ENCODE measurements around the gene HBB.

The HBB gene

DNA sequence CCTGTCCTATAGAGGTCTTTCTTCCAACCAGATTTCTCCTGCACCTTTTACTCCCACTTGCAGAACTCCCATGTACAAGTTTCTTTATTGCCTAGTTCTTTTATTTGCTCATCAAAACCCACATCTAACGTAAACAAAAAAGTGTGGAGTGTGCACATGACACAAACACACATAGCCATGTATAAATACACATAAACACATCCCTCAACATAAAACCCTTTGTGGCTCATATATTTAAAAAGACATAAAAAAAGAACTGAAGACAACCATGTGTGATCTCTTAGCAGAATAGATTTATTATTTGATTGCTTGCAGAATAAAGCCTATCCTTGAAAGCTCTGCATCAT is 26.0 kb upstream of the HBB start:
- H3K4me3 ChIP-seq (replicated peaks; ENCODE audit: insufficient read depth, low read length), result no peak overlapping the region
- H3K27me3 ChIP-seq (ENCODE audit: insufficient read depth, poor library complexity, severe bottlenecking), result no peaks in the 10 kb centered on the region
- no peak for TF ChIP-seq GABPA (IDR thresholded peaks at IDR 0.05; ENCODE audit: low read depth)
- TF ChIP-seq POLR2AphosphoS5 (IDR thresholded peaks at IDR 0.05; ENCODE audit: low read depth), result no peak
- TF ChIP-seq SPI1 (IDR thresholded peaks at IDR 0.05; ENCODE audit: borderline replicate concordance, low read depth), result no peak
- TF ChIP-seq REST (IDR thresholded peaks at IDR 0.05; ENCODE audit: insufficient replicate concordance, low read depth), result no peak
- TF ChIP-seq, protein P1, sequence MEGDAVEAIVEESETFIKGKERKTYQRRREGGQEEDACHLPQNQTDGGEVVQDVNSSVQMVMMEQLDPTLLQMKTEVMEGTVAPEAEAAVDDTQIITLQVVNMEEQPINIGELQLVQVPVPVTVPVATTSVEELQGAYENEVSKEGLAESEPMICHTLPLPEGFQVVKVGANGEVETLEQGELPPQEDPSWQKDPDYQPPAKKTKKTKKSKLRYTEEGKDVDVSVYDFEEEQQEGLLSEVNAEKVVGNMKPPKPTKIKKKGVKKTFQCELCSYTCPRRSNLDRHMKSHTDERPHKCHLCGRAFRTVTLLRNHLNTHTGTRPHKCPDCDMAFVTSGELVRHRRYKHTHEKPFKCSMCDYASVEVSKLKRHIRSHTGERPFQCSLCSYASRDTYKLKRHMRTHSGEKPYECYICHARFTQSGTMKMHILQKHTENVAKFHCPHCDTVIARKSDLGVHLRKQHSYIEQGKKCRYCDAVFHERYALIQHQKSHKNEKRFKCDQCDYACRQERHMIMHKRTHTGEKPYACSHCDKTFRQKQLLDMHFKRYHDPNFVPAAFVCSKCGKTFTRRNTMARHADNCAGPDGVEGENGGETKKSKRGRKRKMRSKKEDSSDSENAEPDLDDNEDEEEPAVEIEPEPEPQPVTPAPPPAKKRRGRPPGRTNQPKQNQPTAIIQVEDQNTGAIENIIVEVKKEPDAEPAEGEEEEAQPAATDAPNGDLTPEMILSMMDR (IDR thresholded peaks at IDR 0.05; ENCODE audit: insufficient read depth, low read length), result no peak
- H3K27ac ChIP-seq (replicated peaks), result no peak overlapping the region
- DNase-seq (ENCODE audit: low read depth in 1 of 2, low spot score in 1 of 2), result no peak

DNA sequence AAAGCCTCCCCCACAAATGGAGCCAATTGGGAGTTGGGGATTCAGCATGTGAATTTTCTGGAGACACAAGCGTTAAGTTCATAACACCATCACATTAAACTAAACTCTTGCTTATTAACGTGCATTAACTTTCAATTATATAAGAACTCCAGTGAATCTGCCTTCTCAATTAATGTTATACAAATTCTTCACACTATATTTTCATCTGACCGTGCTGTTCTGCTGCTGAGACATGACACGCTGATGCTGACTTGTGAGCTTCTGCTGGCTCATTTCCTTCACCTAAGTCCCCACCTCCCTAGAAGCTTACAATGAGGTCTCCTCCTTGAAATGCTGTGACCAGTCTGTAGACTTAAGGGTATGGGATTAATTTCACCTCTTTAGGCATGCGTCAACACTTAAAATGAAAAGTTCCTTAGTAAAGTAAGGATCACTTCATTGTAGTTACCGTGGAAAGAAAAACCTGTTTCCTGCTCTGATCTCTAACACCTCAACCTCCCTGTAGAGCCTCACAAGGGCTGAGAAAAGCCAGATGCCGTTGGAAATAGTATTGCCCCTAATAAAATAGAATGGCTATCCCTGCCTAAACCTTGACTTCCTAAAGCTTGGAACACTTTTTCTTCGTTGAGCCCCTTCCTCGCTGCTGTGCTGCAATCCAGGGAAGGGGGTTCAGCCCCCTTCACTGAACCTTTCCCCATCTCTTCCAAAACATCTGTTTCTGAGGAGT is 25.5 kb upstream of the HBB start:
- no peaks in the 10 kb centered on the region for H3K27me3 ChIP-seq (ENCODE audit: insufficient read depth, poor library complexity, severe bottlenecking)
- H3K4me3 ChIP-seq (replicated peaks; ENCODE audit: insufficient read depth, low read length), result no peak overlapping the region
- TF ChIP-seq, protein P1 (IDR thresholded peaks at IDR 0.05; ENCODE audit: insufficient read depth, low read length), result no peak
- no peak for TF ChIP-seq GABPA (IDR thresholded peaks at IDR 0.05; ENCODE audit: low read depth)
- no peak for DNase-seq (ENCODE audit: low read depth in 1 of 2, low spot score in 1 of 2)
- H3K27ac ChIP-seq (replicated peaks), result no peak overlapping the region

GRCh38 chr11:5251746-5252145 is 24.9 kb upstream of the HBB start:
- no peak for TF ChIP-seq POLR2AphosphoS5 (IDR thresholded peaks at IDR 0.05; ENCODE audit: low read depth)
- no peak for TF ChIP-seq GABPA (IDR thresholded peaks at IDR 0.05; ENCODE audit: low read depth)
- no peak for TF ChIP-seq REST (IDR thresholded peaks at IDR 0.05; ENCODE audit: insufficient replicate concordance, low read depth)
- TF ChIP-seq, protein P1 (IDR thresholded peaks at IDR 0.05; ENCODE audit: insufficient read depth, low read length), result no peak
- no peak for TF ChIP-seq SPI1 (IDR thresholded peaks at IDR 0.05; ENCODE audit: borderline replicate concordance, low read depth)
- no peak overlapping the region for H3K4me3 ChIP-seq (replicated peaks; ENCODE audit: insufficient read depth, low read length)
- H3K27ac ChIP-seq (replicated peaks), result no peak overlapping the region
- H3K27me3 ChIP-seq (ENCODE audit: insufficient read depth, poor library complexity, severe bottlenecking), result no peaks in the 10 kb centered on the region
- no peak for DNase-seq (ENCODE audit: low read depth in 1 of 2, low spot score in 1 of 2)
